Hepatocyte (in vitro differentiated cells): ENCODE data around the gene DNAJC15. TPM values are rescaled to one million over a fixed set of nuclear protein-coding genes. Genes with fewer than 3 reads are reported as not detected.

ENCODE experiments used
- DNase-seq: peaks from one replicate; pipeline ENCODE4 v3.0.0-alpha.2; 2016; ENCODE audit warnings: low spot score
- H2AFZ ChIP-seq: fragments of 200-600 bp; sonication (generic); 2 replicates; pipeline ENCODE4 v1.6.0; 2016; ENCODE audit warnings: antibody characterized with exemption, mild to moderate bottlenecking
- H3K27ac ChIP-seq: fragments of 200-600 bp; sonication (generic); 2 replicates; pipeline ENCODE4 v1.5.1; 2016; ENCODE audit warnings: mild to moderate bottlenecking
- H3K27me3 ChIP-seq: fragments of 200-600 bp; sonication (generic); 2 replicates; pipeline ENCODE4 v1.6.1; 2016
- H3K36me3 ChIP-seq: fragments of 200-600 bp; sonication (generic); replicated peaks from 2 replicates; pipeline ENCODE4 v1.5.1; 2016; ENCODE audit warnings: low read depth; ENCODE audit not compliant: insufficient read depth
- H3K4me1 ChIP-seq: fragments of 200-600 bp; sonication (generic); 2 replicates; pipeline ENCODE4 v1.5.1; 2016; ENCODE audit warnings: mild to moderate bottlenecking, moderate library complexity; ENCODE audit not compliant: insufficient read depth
- H3K4me2 ChIP-seq: fragments of 200-600 bp; sonication (generic); 2 replicates; pipeline ENCODE4 v1.6.0; 2016
- H3K4me3 ChIP-seq: fragments of 200-600 bp; sonication (generic); 2 replicates; pipeline ENCODE4 v1.5.1; 2016; ENCODE audit warnings: mild to moderate bottlenecking
- H3K79me2 ChIP-seq: fragments of 200-600 bp; sonication (generic); 2 replicates; pipeline ENCODE4 v1.6.0; 2017; ENCODE audit warnings: mild to moderate bottlenecking
- H3K9me2 ChIP-seq: fragments of 200-600 bp; sonication (generic); replicated peaks from 2 replicates; pipeline ENCODE4 v1.6.0; 2017; ENCODE audit warnings: mild to moderate bottlenecking; ENCODE audit not compliant: insufficient read depth
- H3K9me3 ChIP-seq: fragments of 200-600 bp; sonication (generic); 2 replicates; pipeline ENCODE4 v1.5.1; 2016; ENCODE audit warnings: low read depth, mild to moderate bottlenecking
- H4K20me1 ChIP-seq: fragments of 200-600 bp; sonication (generic); 2 replicates; pipeline ENCODE4 v1.6.0; 2016; ENCODE audit warnings: mild to moderate bottlenecking; ENCODE audit not compliant: insufficient read depth, poor library complexity, severe bottlenecking
- EZH2 ChIP-seq: fragments of 200-600 bp; sonication (generic); IDR thresholded peaks from 2 replicates; pipeline ENCODE4 v1.6.1; 2016; ENCODE audit warnings: antibody characterized with exemption, mild to moderate bottlenecking, borderline replicate concordance
- EZH2phosphoT487 ChIP-seq: fragments of 200-600 bp; sonication (generic); IDR thresholded peaks from one replicate; pipeline ENCODE4 v1.6.1; 2018; ENCODE audit warnings: antibody characterized with exemption, mild to moderate bottlenecking, low read depth, moderate library complexity; ENCODE audit not compliant: unreplicated experiment, severe bottlenecking
- WGBS: methylation state at CpG from one replicate; pipeline ENCODE4 v1.1.6; 2016; ENCODE audit warnings: low lambda C conversion rate; ENCODE audit errors: missing lambda C conversion rate; 5-methylcytosine and 5-hydroxymethylcytosine counted together
- polyA plus RNA-seq: library from polyadenylated mRNA; unstranded; fragments of >200 nt; fragmentation: Nextera tagmentation; extraction: Ambion mirVana; gene quantifications from 2 replicates; pipeline ENCODE4 v1.2.1, GENCODE V29; 2016
- total RNA-seq: library from RNA; depleted of rRNA; stranded (reverse); fragments of >200 nt; gene quantifications from 2 replicates; pipeline ENCODE4 v1.2.3, GENCODE V29; 2014
- TF ChIP-seq, protein P1 (sequence below): fragments of 200-600 bp; sonication (generic); IDR thresholded peaks from 2 replicates; pipeline ENCODE4 v1.5.1; 2016; ENCODE audit warnings: antibody characterized with exemption, mild to moderate bottlenecking; ENCODE audit not compliant: poor library complexity

Gene DNAJC15
- total and polyA plus RNA-seq, 2 experiments from 2014 or later: 3.5 to 10.6 TPM

DNA sequence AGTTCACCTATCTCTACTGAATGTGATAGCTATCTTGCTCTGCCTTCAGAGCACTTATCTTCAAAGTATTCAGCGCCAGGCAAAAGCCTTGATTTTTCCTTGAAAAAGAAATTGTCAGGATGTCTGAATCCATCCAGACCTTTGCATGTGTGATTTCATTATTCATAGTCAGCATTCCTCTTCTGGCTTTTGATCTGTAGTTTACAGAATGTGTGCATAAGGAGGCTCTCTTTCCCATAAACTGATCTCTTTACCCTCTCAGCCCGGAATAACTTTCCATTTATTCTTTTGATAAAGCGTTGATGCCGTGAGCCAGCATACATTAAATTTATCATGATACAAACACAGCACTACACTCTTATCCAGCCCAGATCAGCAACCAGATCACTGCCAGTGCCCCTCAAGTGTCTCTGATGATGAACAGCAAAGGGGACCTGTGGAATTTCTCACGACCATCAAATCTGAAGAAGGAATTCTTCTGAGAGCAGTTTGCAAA lies 130.8 kb downstream of the DNAJC15 start:
- no peak overlapping the region for H3K4me3 ChIP-seq
- H3K36me3 ChIP-seq: no peaks in the 10 kb centered on the region
- H3K27me3 ChIP-seq: no peaks in the 10 kb centered on the region
- no peaks in the 10 kb centered on the region for H3K9me2 ChIP-seq
- H3K27ac ChIP-seq: peak overlapping the region; percentile 42
- H3K9me3 ChIP-seq: no peaks in the 10 kb centered on the region
- no peak overlapping the region for H2AFZ ChIP-seq
- no peak for DNase-seq
- no peak for TF ChIP-seq EZH2
- TF ChIP-seq, protein P1, sequence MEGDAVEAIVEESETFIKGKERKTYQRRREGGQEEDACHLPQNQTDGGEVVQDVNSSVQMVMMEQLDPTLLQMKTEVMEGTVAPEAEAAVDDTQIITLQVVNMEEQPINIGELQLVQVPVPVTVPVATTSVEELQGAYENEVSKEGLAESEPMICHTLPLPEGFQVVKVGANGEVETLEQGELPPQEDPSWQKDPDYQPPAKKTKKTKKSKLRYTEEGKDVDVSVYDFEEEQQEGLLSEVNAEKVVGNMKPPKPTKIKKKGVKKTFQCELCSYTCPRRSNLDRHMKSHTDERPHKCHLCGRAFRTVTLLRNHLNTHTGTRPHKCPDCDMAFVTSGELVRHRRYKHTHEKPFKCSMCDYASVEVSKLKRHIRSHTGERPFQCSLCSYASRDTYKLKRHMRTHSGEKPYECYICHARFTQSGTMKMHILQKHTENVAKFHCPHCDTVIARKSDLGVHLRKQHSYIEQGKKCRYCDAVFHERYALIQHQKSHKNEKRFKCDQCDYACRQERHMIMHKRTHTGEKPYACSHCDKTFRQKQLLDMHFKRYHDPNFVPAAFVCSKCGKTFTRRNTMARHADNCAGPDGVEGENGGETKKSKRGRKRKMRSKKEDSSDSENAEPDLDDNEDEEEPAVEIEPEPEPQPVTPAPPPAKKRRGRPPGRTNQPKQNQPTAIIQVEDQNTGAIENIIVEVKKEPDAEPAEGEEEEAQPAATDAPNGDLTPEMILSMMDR: no peak
- H3K4me2 ChIP-seq: peak overlapping the region; percentile 17
- H4K20me1 ChIP-seq: no peaks in the 10 kb centered on the region
- 48% methylated on average over 5 of the region's 5 CpGs for WGBS
- H3K4me1 ChIP-seq: no peaks in the 10 kb centered on the region
- H3K79me2 ChIP-seq: no peaks in the 10 kb centered on the region

DNA sequence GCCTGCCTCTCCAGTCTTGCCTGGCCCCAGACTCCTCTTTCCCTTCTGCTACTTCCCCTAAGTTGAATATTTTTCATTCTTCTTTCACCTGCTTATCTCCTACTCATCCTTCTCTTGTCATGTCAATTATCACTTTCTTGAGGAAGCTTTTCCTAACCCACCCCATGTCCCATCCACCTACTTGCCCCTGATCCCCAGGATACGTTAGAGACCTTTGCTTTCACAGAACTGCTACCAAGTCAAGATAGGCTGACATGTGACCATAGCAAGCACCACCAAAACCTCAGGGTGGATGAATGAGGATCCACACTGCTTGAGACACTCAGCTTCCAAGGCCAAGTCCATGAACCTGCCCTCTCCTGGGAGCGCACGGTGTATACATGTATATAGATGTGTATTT lies 131.5 kb downstream of the DNAJC15 start:
- Histone ChIP-seq H3K4me2 (no peak overlapping the region), H3K27me3 (no peaks in the 10 kb centered on the region), H4K20me1 (no peaks in the 10 kb centered on the region), H3K9me2 (no peaks in the 10 kb centered on the region), H3K9me3 (no peaks in the 10 kb centered on the region), H3K79me2 (no peaks in the 10 kb centered on the region), H3K36me3 (no peaks in the 10 kb centered on the region), H2AFZ (no peak overlapping the region), H3K4me1 (no peaks in the 10 kb centered on the region), H3K4me3 (no peak overlapping the region), H3K27ac (peak overlapping the region; percentile 42)
- 95% methylated on average over 3 of the region's 3 CpGs for WGBS
- TF ChIP-seq EZH2phosphoT487 (no peak), EZH2 (no peak)
- TF ChIP-seq, protein P1: no peak
- DNase-seq: no peak

DNA sequence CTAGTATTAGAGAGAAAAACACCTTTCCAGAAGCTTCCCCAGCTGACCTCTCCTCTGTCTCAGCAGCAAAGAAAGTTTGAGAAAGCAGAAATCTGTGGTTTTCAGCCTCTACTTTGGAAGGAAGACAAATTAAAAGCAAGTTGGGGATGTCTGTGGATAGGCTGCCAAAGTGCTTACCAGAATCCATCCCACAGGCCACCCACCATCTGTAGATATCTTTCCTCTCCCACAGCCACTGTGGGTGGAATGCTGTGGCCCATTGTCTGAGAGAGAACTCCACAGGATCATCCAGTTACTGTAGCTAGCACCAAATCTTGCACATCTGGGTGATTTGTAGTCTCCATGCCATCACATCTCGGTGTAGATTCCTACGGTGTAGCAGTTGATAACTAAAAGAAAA lies 133.5 kb downstream of the DNAJC15 start:
- H3K27ac ChIP-seq: no peak overlapping the region
- H2AFZ ChIP-seq: no peak overlapping the region
- H3K9me3 ChIP-seq: no peaks in the 10 kb centered on the region
- H3K79me2 ChIP-seq: no peaks in the 10 kb centered on the region
- 98% methylated on average over 2 of the region's 2 CpGs for WGBS
- no peaks in the 10 kb centered on the region for H3K27me3 ChIP-seq
- no peak overlapping the region for H3K4me2 ChIP-seq
- H3K4me1 ChIP-seq: no peaks in the 10 kb centered on the region
- H3K4me3 ChIP-seq: no peak overlapping the region
- TF ChIP-seq EZH2: no peak
- TF ChIP-seq, protein P1: no peak
- TF ChIP-seq EZH2phosphoT487: no peak
- no peak for DNase-seq
- H3K36me3 ChIP-seq: no peaks in the 10 kb centered on the region
- no peaks in the 10 kb centered on the region for H3K9me2 ChIP-seq
- H4K20me1 ChIP-seq: no peaks in the 10 kb centered on the region

DNA sequence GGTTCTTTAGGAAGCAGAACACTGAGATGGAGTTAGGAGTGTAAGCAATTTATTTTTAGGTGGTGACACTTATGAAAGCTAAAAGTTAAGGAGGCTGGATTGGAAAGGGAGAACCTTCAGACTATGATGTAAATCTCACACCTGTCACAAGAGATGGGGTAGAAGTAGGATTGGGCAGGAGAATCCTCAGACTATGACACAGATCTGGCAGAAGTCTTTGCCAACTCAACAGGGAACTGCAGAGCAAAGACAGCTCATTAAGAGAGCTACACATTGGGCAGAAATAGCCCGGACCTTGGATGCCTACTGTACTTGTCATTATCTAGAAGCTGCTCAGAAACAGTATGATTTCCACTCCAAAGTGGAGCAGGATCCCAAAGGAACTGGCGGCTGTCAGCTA lies 134.4 kb downstream of the DNAJC15 start:
- Histone ChIP-seq H2AFZ (no peak overlapping the region), H4K20me1 (no peaks in the 10 kb centered on the region), H3K36me3 (no peaks in the 10 kb centered on the region), H3K9me3 (no peaks in the 10 kb centered on the region), H3K9me2 (no peaks in the 10 kb centered on the region), H3K27ac (no peak overlapping the region), H3K79me2 (no peaks in the 10 kb centered on the region), H3K4me1 (no peaks in the 10 kb centered on the region), H3K4me3 (no peak overlapping the region), H3K4me2 (no peak overlapping the region), H3K27me3 (no peaks in the 10 kb centered on the region)
- 47% methylated on average over 2 of the region's 2 CpGs for WGBS
- no peak for TF ChIP-seq EZH2phosphoT487
- no peak for TF ChIP-seq EZH2
- TF ChIP-seq, protein P1: no peak
- DNase-seq: no peak
